Panc1 (cell line): ENCODE results near the gene CFDP1. TPM values are rescaled to one million over a fixed set of nuclear protein-coding genes. Genes with fewer than 3 reads are reported as not detected.

ENCODE experiments used
- ATAC-seq: fragments of 200-7000 bp; cut with Tn5 transposase; 2 replicates; pipeline ENCODE4 v1.9.1; 2020; ENCODE audit warnings: mild to moderate bottlenecking, moderate library complexity
- BruUV-seq: library from RNA; stranded (reverse); fragments of 400-500 nt; replicated peaks from 2 replicates; lab custom pipeline; 2021; lab: Mats Ljungman, UMichigan
- CTCF ChIA-PET: fragments of 300-600 bp; sonication (Branson Sonifier 250); formaldehyde crosslinking; loops from one replicate; lab custom pipeline; 2022; ENCODE audit warnings: antibody characterized with exemption; lab: Charles Lee
- POLR2A ChIA-PET: fragments of 300-600 bp; sonication (Branson Sonifier 250); formaldehyde crosslinking; loops from one replicate; lab custom pipeline; 2022; ENCODE audit warnings: antibody characterized with exemption; lab: Charles Lee
- DNase-seq: peaks from one replicate; pipeline ENCODE4 v3.0.0-alpha.2; 2010; ENCODE audit warnings: low read depth, low spot score
- H3K27ac ChIP-seq: 2 replicates; pipeline ENCODE4 v1.5.1; 2011; ENCODE audit warnings: mild to moderate bottlenecking, low read length, inconsistent platforms
- H3K27me3 ChIP-seq: fragments of 200-500 bp; sonication (Bioruptor generic); 2 replicates; pipeline ENCODE4 v1.6.0; 2014; ENCODE audit warnings: low read length, inconsistent platforms; ENCODE audit not compliant: control insufficient read depth, insufficient read depth
- H3K36me3 ChIP-seq: fragments of 200-500 bp; sonication (Bioruptor generic); 2 replicates; pipeline ENCODE4 v1.5.1; 2014; ENCODE audit warnings: inconsistent platforms, mild to moderate bottlenecking, low read length, moderate library complexity; ENCODE audit not compliant: control insufficient read depth, insufficient read depth
- H3K4me1 ChIP-seq: 2 replicates; pipeline ENCODE4 v1.5.1; 2011; ENCODE audit warnings: inconsistent platforms, mild to moderate bottlenecking, low read length, moderate library complexity; ENCODE audit not compliant: control insufficient read depth, insufficient read depth
- H3K4me3 ChIP-seq, 2 experiments: 2 replicates each; pipeline ENCODE4 v1.5.1; 2011 to 2012; ENCODE audit warnings: low read depth in 2 of 2, low read length in 2 of 2, mild to moderate bottlenecking in 2 of 2, inconsistent platforms in 1 of 2, moderate library complexity in 1 of 2
- H3K9me3 ChIP-seq: fragments of 200-500 bp; sonication (Bioruptor generic); 2 replicates; pipeline ENCODE4 v1.5.1; 2014; ENCODE audit warnings: low read depth, mild to moderate bottlenecking, inconsistent platforms, low read length, moderate library complexity; ENCODE audit not compliant: control insufficient read depth, insufficient read depth
- CTCF ChIP-seq: fragments of 450-650 bp; IDR thresholded peaks from 2 replicates; pipeline ENCODE4 v1.5.1; 2017; ENCODE audit warnings: mild to moderate bottlenecking
- POLR2AphosphoS5 ChIP-seq: IDR thresholded peaks from 2 replicates; pipeline ENCODE4 v1.6.1; 2012; ENCODE audit warnings: mild to moderate bottlenecking, low read depth, low read length, moderate library complexity
- REST ChIP-seq, 2 experiments: IDR thresholded peaks; 2 replicates each; pipeline ENCODE4 v1.6.1; 2011 to 2012; ENCODE audit warnings: low read depth in 2 of 2, control low read depth in 1 of 2, low read length in 1 of 2, mild to moderate bottlenecking in 1 of 2, moderate library complexity in 1 of 2; ENCODE audit not compliant: insufficient read depth in 1 of 2
- SIN3A ChIP-seq: IDR thresholded peaks from 2 replicates; pipeline ENCODE4 v1.6.1; 2012; ENCODE audit warnings: low read depth, mild to moderate bottlenecking, low read length, moderate library complexity, borderline replicate concordance; ENCODE audit not compliant: insufficient read depth
- TCF7L2 ChIP-seq: IDR thresholded peaks from 2 replicates; pipeline ENCODE4 v1.6.1; 2011; ENCODE audit warnings: mild to moderate bottlenecking, low read depth, low read length, inconsistent platforms
- in situ Hi-C: cut with HindIII; loops from 2 replicates; pipeline ENCODE4 v1.10.0; 2016; ENCODE audit warnings: low sequenced_read_pairs, low pct_unique_long_range_greater_than_20kb
- intact Hi-C: fragments of 100-400 bp; cut with micrococcal nuclease; formaldehyde crosslinking; loops from one replicate; pipeline ENCODE4 v1.10.0; 2022; ENCODE audit not compliant: unreplicated experiment
- total RNA-seq: library from RNA; stranded (reverse); gene quantifications from one replicate; pipeline ENCODE4 v1.2.1, GENCODE V29; 2021; ENCODE audit not compliant: unreplicated experiment

Gene CFDP1
- total RNA-seq, 1 experiment from 2014 or later, result 25.7 TPM

GRCh38 chr16:75390926-75391653 lies 42.2 kb downstream of the CFDP1 start:
- POLR2A ChIA-PET, result no interaction called here
- CTCF ChIA-PET, result no interaction called here
- no peak overlapping the region for H3K27ac ChIP-seq
- intact Hi-C loops, result no loop called here
- no TSS peak for BruUV-seq
- TF ChIP-seq POLR2AphosphoS5 (no peak), TCF7L2 (no peak), REST (IDR thresholded peaks at IDR 0.05; ENCODE audit: insufficient read depth in 1 of 2, low read depth in 2 of 2, low read length in 1 of 2) (no peak), SIN3A (no peak), CTCF (no peak)
- in situ Hi-C loops, result no loop called here
- H3K27me3 ChIP-seq, result no peaks in the 10 kb centered on the region
- H3K4me1 ChIP-seq, result no peaks in the 10 kb centered on the region
- DNase-seq (no peak), ATAC-seq (no peak)
- no peaks in the 10 kb centered on the region for H3K9me3 ChIP-seq
- H3K36me3 ChIP-seq, result peaks cover 2% of the 10 kb centered on the region; the same call in 1 of the 2 replicates
- H3K4me3 ChIP-seq, result no peak overlapping the region

GRCh38 chr16:75389096-75389690 lies 44.1 kb downstream of the CFDP1 start:
- DNase-seq, result no peak
- ChIA-PET POLR2A (no interaction called here), CTCF (no interaction called here)
- no peaks in the 10 kb centered on the region for H3K9me3 ChIP-seq
- TF ChIP-seq TCF7L2 (no peak), SIN3A (no peak), REST (IDR thresholded peaks at IDR 0.05; ENCODE audit: insufficient read depth in 1 of 2, low read depth in 2 of 2, low read length in 1 of 2) (no peak), CTCF (no peak), POLR2AphosphoS5 (no peak)
- no TSS peak for BruUV-seq
- no peaks in the 10 kb centered on the region for H3K27me3 ChIP-seq
- in situ Hi-C loops, result no loop called here
- H3K27ac ChIP-seq, result no peak overlapping the region
- ATAC-seq, result no peak
- H3K4me3 ChIP-seq, result no peak overlapping the region
- H3K36me3 ChIP-seq, result peaks cover 2% of the 10 kb centered on the region; the same call in 1 of the 2 replicates
- H3K4me1 ChIP-seq, result no peaks in the 10 kb centered on the region
- intact Hi-C loops, result loop anchor here (10.0 kb wide), 1 partner anchor 154 kb away; no protein-coding TSS in a partner anchor
